B cell (primary cell): ENCODE results near the gene AGAP1.

Experiments used
- CTCF ChIP-seq: fragments of 200-600 bp; IDR thresholded peaks from one replicate; pipeline ENCODE4 v1.8.0; 2022; ENCODE audit warnings: antibody characterized with exemption, mild to moderate bottlenecking
- EZH2 ChIP-seq: IDR thresholded peaks from 2 replicates; pipeline ENCODE4 v1.6.1; 2012; ENCODE audit warnings: borderline replicate concordance, low read depth, mild to moderate bottlenecking, moderate library complexity, low read length; ENCODE audit not compliant: insufficient read depth, poor library complexity, severe bottlenecking

- TF ChIP-seq CTCF: no peak
- TF ChIP-seq EZH2: no peak
These were observed 153.4 kb downstream of the AGAP1 start for GRCh38 chr2:235647264-235647663.
